Renal pelvis (tissue), 4 donors: ENCODE data around the gene CCDC122. TPM values are rescaled to one million over a fixed set of nuclear protein-coding genes. Genes with fewer than 3 reads are reported as not detected.
"Not testable (repeated sequence)": the region's sequence is repeated elsewhere in the genome, so short reads cannot be mapped to it uniquely, and the experiment has no call there.

ENCODE experiments used
- DNase-seq: peaks from one replicate; pipeline ENCODE4 v3.0.0-alpha.2; 2013
- polyA plus RNA-seq, 3 donors: library from polyadenylated mRNA; unstranded; fragments of 120-200 nt; gene quantifications; one replicate each; pipeline ENCODE4 v1.2.1, GENCODE V29; 2013; ENCODE audit not compliant: insufficient read length in 3 of 3

Gene CCDC122
- polyA plus RNA-seq, 3 donors: 10.3 to 13.8 (median 10.4) TPM

GRCh38 chr13:43879755-43880181 is 228 bp upstream of the CCDC122 start, which contains the start of gene LACC1:
Gene LACC1 (plus strand): TSS chr13:43879904. CDS start chr13:43880986, 1,082 bp downstream.
- no peak for DNase-seq

- DNase-seq: no peak
These were observed 1.8 kb downstream of the CCDC122 start for GRCh38 chr13:43877766-43878165.

GRCh38 chr13:43877326-43877725 is 2.2 kb downstream of the CCDC122 start:
- DNase-seq: no peak

GRCh38 chr13:43876366-43876765 is 3.2 kb downstream of the CCDC122 start:
- no peak for DNase-seq

- DNase-seq: peak; percentile 17
These were observed 4.9 kb downstream of the CCDC122 start for GRCh38 chr13:43874504-43875092.

GRCh38 chr13:43872181-43872580 is 7.4 kb downstream of the CCDC122 start:
- no peak for DNase-seq

- no peak for DNase-seq
These were observed 13.6 kb downstream of the CCDC122 start for GRCh38 chr13:43865892-43866291.

GRCh38 chr13:43864921-43865320 is 14.6 kb downstream of the CCDC122 start:
- DNase-seq: no peak

GRCh38 chr13:43861863-43862262 is 17.7 kb downstream of the CCDC122 start:
- no peak for DNase-seq

- DNase-seq: no peak
These were observed 26.6 kb downstream of the CCDC122 start for GRCh38 chr13:43852923-43853404.

- DNase-seq: peak; percentile 11
These were observed 28.7 kb downstream of the CCDC122 start for GRCh38 chr13:43850873-43851272.

GRCh38 chr13:43848001-43848649 is 31.4 kb downstream of the CCDC122 start:
- no peak for DNase-seq

GRCh38 chr13:43846496-43847158 is 32.9 kb downstream of the CCDC122 start:
- DNase-seq: no peak

- DNase-seq: no peak
These were observed 40.6 kb downstream of the CCDC122 start for GRCh38 chr13:43838909-43839308.

- DNase-seq: no peak
These were observed 43.8 kb downstream of the CCDC122 start for GRCh38 chr13:43835701-43836100.

- DNase-seq: no peak
These were observed 48.5 kb downstream of the CCDC122 start for GRCh38 chr13:43831088-43831487.

GRCh38 chr13:43830497-43830881 is 49.1 kb downstream of the CCDC122 start:
- DNase-seq: no peak

- not testable (repeated sequence) for DNase-seq
These were observed 54.9 kb downstream of the CCDC122 start for GRCh38 chr13:43824656-43825055.

GRCh38 chr13:43822969-43823368 is 56.6 kb downstream of the CCDC122 start:
- DNase-seq: no peak

GRCh38 chr13:43816401-43816889 is 63.1 kb downstream of the CCDC122 start:
- DNase-seq: no peak

GRCh38 chr13:43815204-43815603 is 64.3 kb downstream of the CCDC122 start:
- DNase-seq: no peak

GRCh38 chr13:43808676-43809075 is 70.9 kb downstream of the CCDC122 start:
- DNase-seq: no peak

GRCh38 chr13:43805681-43806128 is 73.8 kb downstream of the CCDC122 start:
- DNase-seq: no peak
